Measurements from ENCODE around the gene CACNA2D3.

The CACNA2D3 gene

DNA sequence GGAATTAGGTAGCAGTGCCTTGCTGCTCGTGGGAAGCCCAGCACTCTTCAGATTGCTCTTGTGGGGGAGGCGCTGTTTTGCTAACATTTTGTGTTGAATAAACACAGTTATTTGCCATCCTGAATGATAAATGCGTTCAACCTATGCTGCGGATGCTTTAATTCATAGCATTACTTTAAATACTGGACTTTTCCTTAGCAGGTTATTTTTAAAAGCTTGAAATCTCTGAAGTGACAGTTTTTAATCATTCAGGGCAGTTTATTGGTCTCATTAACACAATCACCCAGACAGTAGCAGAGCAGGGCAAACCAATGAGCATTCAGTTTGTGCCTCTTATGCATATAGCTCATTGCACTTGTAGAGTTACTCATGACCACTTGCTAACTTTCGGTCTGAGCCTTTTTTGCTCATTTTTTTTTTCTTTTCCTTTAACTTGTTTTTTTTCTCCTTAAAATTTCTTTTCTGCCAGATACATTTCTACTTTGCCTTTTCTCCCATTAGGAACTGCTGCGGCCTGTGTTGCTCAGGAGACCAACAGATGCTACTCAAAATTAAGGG is 5.2 kb downstream of the CACNA2D3 start:
- DNase-seq, result no peak

DNA sequence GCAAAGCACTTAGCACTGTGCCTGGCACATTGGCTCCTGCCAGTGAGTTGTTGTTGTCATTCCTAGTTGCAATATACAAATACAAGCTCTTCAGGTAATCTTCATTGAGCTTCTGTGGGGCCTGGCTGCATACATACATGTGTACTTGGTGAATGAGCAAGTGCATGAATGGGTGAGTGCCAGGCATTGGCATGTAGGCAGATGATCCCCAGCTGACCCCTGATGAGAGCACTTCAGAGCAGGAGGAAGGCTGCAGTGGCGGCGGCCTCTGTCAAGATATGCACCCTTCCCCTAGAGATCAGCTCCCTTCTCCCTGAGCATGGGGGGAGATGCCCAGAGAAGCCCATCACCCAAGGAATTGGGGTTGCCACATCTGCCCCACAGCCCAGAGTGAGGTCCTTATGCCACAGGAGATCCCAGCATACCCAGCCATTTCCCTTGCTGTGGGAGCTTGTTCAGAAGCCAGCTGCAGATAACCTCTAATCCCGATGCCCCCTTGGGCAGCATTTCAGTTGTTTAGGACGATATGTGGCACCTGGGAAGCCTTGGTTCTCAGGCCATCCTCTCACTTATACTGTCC is 8.8 kb downstream of the CACNA2D3 start:
- DNase-seq, result no peak

DNA sequence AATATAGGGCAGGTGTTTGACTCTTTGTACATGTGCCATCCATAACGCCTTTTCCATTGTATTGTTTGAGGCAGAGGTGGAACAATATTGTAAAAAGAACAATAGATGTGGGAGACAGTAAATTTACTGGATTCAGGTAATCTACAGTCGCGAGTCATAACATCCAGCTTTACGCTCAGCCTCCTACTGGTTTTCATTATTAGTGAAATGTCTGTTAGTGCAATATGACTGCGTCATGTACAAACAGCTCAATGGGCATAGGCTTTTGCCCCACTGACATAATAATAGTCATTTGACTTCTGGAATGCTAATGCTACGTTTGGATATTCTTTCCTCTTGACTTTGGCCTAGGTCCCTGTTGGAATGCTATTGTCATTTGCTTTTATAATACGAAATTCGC is 9.5 kb downstream of the CACNA2D3 start:
- DNase-seq, result no peak

DNA sequence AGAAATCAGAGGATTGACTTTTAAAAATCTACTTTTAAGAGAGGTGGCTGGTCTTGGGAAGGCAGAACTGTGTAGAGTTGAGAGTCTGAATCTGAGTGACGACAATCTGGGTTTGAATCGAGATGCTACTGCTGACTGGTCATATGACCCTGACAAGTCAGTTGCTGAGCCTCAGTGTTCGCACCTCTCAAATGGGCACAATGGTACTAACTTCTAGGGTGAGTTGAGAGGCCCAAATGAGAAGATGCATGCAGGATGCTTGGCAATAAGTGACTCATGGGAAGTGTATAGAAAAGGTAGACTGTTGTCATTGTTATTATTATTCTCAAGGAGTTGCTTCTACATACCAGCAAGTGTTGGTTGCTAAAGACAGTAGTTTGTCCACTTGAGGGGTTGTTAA is 10.3 kb downstream of the CACNA2D3 start:
- DNase-seq, result no peak

DNA sequence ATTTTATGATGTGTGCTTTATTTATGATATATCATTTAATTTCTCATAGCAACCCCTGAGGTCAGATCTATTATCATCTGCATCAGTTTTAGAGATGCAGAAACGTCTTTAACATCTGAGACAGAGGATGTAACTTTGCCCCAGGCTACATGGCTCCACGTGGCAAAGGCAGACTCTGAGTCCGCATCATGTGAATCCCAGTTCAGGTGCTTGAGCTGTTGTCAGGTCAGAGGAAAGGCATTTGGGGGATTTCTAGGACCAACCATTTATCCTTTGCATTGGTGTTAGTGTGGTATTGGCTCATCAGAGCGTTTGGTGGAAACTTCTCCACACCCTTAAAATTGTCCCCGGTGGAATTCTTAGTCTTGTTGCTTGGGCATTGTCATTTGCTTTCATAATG is 10.8 kb downstream of the CACNA2D3 start:
- no peak for DNase-seq

DNA sequence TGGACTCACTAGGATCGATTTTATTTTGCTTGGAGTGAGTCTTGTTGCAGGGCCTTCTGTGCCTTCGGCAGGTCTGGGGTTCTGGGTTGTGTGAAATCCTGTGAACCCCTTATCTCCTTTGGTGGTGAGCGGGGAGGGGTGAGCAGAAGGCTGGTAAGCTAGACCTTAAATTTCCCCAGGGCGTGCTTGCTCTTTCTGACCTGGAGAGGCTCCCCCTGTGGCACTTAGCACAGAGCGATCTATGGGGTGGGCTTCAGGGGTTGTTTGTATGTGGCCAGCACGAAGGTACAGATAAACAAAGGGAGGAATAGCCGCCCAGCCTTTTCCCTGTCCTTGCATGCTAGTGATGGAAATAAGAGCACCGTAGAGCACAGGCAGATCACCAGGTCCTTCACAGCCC is 11.8 kb downstream of the CACNA2D3 start:
- no peak for DNase-seq

DNA sequence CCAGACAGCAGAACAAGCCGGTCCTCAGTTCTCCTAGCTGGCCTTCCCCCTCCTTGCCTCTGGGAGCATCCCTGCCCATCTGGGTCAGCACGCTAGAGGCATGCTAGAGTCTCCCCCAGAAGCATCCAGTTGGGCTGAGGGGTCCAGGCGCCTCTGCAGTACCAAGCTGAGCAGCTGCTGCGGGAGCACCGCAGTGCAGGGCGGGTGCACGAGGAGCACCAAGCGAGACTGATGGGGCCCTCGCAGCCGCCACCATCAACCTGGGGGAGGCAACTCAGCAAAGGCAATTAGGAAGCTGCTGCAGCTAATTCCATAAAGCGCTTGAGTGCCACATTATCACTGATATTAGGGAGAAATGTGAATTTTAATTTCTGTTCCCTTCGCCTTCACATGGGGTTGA is 12.4 kb downstream of the CACNA2D3 start:
- DNase-seq, result no peak

DNA sequence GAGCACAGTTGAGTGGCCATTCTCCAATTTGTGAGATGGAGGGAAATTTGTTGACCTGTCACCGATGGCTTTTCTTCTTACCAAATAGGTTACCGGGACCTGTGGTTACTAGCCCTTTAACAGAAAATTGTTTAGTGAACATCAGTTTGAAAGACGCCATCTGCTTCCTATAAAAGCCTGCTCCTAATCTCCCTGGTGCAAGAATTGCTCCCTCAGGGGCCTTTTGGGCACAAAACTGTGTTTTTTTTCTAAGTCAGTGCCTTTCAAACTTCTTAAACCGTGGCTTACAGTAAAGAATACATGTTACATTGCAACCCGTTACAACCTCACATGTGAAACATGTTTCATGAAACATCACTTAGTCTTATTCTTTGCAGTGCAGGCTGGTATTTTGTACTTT is 15.0 kb downstream of the CACNA2D3 start:
- no peak for DNase-seq

DNA sequence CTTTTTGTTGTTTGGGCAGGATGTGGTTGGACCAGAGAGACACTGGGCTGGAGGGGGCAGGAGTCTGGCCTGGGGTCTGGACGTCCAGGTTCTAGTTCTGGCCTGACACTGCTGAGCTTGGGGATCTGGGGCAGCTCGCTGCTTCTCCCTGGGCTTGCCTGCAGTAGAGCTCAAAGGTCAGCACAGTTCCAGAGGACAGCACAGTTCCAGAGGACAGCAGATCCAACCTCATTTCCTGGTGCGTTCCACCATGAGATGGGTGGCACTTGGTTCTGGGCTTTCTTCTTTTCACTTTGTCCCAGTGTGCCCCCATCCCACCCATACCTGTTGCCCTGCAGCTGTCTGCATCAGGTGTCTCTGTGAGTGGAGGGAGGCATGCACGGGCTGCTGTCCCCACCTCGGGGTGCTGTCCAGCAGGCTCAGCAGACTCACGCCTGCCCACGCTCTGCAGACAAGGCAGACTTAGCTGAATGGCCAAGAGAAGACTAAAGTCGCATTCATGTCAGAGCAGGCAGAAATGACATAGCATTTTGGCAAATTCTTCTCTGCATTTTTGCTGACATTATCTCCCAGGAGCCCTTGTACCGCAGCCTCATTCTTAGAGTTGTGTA is 16.7 kb downstream of the CACNA2D3 start:
- DNase-seq, result no peak

DNA sequence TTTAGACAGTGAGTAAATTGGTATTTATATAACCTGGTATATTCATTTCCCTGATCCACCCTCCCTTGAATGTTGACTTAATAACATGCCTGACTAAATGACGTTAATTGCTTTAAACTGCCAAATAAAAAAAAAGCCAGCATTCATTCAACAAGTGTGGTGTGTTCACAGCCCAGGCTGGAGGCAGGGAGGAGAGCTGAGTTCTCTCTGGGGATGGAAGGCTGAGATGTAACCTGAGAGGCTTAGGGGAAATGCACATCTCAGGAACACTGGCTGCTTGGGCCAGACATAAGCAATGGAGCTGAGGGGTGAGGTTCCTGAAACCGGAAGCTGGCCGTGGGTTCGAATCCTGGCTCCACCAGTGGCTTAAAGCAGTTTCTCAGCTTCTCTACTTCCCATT is 17.3 kb downstream of the CACNA2D3 start:
- DNase-seq, result no peak

DNA sequence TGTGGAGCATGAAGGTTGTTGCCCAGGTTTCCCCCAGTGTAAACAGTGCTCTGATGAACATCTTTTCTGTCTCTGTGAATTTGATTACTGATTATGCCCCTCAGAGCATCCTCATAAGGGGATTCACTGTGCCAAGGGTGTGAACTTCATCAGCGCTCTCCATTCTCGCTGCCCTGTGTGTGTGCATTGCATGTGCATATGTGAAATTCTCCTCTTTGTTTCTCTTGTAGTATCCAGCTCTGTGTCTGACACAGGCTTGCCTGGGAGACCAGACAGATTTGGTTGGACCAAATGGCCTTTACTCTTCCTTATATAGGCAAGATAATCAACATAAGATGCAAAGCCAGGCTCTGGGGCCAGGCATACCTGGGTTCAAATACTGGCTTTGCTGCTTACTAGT is 21.9 kb downstream of the CACNA2D3 start:
- no peak for DNase-seq

DNA sequence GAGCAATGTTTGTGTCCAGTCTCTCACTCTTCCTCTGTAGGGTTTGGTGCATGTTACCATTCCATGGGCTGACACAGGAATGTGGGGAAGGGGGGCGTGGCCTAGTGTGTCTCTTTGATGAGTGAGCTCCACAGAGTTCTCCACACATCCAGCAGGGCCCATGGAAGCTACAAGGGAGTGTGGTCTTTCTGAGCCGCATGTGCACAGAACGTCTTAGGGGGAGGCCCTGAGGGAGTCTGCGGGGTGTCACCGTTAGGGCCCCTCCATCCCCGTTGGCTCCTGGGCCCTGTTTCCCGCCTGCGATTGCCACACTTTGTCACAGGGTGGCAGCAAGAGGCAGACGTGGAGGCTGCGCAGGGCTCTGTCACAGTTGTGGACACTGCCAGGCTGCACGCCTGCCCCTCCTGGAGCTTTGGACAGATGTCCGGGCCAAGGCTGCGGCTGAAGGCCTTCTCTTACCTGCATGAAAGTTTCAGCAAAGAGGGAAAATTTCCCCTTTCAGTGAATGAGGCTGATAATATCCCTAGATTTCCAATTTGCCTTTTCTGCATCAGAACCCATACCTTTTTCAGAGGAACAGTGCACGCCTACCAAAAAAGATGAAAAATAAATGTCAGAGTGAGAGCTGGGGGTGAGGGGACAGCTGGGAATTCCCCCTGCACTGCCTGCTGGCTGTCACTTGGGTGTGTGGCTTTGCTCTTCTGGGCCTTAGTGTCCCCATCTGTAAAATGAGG is 24.3 kb downstream of the CACNA2D3 start:
- DNase-seq, result no peak

DNA sequence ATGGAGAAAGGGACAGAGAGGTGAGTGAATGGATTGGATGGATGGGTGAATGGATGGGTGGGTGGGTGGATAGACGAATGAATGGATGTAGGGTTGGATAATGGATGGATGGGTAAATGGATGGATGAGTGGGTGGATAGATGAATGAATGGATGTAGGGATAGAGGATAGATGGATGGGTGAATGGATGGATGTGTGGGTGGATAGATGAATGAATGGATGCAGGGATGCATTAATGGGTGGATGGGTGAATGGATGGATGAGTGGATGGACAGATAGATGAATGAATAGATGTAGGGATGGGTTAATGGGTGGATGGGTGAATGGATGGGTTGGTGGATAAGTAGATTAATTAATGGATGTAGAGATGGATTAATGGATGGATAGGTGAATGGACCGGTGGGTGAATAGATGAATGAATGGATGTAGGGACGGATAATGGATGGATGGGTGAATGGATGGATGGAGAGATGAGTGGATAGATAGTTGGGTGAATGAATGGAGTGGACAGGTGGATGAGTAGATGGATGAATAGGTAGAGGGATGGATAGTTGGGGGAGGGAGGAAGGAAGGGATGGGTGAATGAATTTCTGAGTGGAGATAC is 28.6 kb downstream of the CACNA2D3 start:
- no peak for DNase-seq

DNA sequence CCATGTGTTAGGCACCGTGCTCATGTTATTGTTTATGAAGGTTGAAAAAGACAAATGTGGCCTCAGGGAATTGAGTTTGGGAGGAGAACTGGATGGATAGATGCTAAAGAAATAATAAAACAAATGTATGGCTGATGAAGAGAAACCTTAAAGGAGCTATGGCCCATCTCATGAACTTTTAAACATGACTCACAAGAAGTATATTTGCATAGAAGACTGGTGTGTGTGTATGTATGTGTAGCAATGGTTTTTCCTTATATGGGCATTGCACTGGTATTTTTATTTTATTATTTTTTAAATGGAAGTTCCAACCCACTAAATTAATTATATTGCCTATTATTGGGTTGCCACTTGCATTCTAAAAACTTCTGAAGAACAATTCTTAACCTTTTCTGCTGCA is 31.1 kb downstream of the CACNA2D3 start:
- no peak for DNase-seq

DNA sequence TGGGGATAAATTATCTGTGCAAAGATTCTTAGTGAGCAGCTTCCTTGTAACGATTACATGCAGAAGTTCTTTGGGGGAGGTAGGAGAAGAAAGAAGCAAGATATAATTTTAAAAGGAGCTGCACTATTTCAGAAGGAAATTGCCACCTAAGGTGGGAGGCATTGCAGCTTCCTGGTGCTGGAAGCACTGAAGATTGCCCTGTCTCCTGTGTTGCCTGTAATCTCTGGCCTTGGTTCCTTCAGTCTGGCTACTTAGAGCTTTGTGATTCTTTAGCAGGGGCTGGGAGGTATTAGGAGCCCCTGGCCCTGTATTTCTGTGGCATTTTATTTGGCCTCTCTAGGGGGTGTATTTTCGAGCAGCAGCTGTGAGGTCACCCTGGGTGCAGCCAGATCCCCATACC is 35.5 kb downstream of the CACNA2D3 start:
- no peak for DNase-seq

DNA sequence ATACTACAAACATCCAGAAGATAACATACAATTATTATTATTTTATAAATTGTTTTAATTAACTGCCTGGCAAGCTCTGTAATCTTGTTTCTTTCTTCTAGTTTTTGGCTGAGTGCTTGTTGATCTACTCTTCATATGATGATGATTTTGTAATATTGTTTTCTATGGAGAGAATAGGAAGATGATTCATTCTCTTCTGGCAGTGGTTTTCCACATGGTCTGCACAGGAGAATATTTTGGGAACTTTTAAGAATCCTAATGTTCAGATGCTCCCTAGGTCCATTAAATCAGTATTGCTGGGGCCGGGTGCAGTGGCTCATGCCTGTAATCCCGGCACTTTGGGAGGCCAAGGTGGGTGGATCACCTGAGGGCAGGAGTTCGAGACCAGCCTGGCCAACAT is 37.6 kb downstream of the CACNA2D3 start:
- no peak for DNase-seq

DNA sequence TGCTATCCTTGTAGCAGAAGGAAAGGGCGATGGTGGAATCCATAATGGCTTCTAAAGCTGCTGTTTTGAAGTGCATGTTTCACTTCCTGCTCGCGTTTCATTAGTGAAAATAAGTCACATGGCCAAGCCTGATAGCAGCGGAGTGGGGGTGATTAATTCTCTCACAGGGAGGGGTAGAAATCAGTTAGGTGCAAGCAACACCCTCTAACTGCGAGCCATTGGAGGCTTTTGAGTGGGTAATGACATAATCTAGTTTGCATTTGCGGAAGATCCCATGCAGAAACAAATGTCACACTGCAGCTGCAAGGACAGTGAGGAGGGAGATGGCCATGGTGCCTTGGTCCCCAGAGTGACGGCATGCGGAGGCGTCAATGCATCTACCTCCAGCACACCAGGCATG is 41.1 kb downstream of the CACNA2D3 start:
- no peak for DNase-seq

DNA sequence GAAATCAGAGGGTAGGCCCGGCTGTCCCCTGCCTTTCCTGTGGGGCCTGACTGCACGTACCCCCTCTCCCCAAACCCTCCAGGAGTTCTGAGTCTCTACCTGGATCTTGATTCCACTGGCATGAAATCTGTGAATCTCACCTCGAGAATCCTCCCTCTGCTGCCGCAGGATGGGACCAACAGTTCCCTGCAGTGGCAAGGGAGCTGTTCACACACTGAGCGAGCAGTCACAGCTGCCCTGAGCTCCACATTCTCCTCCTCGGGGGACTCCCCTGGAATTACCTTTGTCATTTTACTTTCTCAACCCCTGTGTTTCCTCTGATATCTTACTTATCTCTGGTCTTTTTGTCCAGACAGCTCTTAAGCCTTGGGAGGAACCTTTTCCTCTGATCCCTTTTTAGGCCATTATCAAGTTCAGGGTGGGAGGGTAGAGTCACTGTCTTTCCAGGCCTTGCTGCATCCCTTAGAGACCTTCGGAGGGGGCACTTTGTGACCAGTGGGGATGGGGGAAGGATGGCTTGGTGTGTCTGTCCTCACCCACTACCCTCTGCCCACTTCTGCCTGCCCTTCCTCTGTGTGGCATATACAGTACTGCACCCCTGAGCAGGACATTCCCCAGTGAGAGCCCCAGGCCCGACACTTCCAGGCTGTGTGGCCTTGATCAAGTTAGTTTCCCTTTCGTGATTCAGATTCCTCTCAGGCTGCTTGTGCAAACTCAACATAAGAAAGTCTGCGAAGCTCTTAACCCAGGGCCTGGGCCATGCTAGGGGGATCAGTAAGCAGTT is 42.0 kb downstream of the CACNA2D3 start:
- DNase-seq, result no peak

DNA sequence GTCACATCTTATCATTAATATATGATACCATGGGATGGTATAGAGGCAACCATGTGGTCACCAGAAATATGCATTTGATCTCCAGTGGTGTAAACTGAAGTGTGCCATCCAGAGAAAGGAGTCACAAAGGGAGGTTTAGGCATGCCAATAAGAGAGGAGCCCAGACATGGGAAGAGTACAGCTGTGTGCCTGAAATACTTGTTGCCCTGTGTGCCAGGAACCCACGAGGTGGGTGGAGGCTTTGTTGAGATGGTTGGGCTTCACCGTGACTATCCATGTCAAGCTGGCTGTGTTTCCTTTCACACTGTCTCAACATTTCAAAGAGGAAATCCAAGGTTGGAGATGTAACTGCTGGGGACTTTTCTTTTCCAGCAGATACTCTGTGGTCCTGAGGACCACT is 43.5 kb downstream of the CACNA2D3 start:
- DNase-seq, result no peak

DNA sequence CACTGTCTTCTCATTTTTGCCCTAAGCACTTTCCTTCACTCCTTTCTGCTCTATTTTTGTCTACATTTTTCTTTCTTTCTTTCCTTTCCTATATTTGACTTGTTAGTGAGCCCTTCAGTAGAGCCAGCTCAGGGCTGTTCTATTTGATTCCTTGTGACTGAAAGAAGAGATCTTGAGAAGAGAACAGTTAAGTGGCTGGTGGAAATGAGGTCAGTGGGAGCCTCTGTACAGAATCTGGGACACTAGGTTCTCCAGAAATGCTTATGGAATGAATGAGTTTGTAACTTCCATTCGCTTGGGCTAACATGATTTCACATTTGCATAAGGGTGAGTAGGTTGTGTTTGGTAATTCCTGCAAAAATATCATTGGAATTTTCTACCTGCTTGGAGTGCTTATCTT is 45.6 kb downstream of the CACNA2D3 start:
- DNase-seq, result no peak

DNA sequence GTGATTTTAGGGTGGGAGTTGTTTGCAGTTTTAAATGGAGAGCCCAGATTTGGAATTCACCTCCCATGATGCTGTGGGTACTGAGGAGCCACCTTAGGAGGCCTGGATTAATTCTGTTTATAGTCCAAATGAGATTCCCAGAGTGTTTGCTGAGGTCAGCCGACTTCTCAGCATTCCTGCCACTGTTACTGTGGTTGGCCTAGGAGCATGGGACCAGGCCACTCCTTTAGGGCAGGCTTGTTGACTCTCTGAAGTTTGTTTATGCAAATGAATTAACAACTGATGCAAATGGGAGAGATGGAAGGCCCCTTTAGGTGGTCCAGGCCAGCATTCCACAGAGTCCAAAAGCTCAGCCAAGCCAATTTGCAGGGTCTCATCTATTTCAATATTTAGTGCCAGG is 46.1 kb downstream of the CACNA2D3 start:
- no peak for DNase-seq

DNA sequence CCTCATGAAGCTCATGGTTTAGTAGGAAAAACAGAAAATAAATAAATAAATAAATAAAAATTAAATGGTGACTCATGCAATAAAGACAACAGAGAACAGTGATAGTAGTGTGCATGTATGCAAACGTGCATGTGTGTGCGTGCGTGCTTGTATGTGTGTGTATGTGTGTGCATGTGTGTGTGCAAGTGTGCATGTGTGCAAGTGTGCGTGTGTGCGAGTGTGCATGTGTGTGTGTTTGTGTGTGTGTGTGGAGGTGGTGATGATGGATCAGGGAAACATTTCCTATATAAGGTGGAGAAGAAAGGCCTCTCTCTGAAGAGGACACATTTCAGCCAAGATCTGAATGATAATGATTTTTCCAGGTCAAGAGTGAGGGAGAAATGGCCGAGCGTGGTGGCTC is 47.2 kb downstream of the CACNA2D3 start:
- no peak for DNase-seq

DNA sequence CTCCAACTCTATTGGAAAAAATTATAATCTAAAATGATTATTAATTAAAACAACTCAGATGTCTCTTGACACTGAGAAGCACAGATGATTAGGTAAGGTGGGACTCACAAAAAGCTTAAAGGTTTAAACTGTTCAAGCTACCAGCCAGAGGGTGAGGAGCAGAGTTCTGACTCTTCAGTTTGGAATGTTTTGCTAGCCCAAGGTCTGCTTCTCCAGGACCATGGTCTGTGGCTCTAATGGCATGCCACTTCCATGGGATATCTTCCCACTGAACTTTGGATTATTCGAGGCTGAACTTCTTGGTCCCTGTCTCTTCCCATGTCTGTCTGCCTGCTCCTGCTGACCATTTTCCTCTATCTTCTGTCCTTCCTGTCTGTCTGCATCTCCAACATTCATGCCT is 49.2 kb downstream of the CACNA2D3 start:
- no peak for DNase-seq

Measured in NCI-H2107 (cell line).